ENCODE data around the gene CAPN15. TPM values are rescaled to one million over a fixed set of nuclear protein-coding genes. Genes with fewer than 3 reads are reported as not detected.

The CAPN15 gene
- total and polyA plus RNA-seq, 11 donors, result 12.0 to 35.5 (median 20.3) TPM

GRCh38 chr16:556474-557173 lies 29.1 kb downstream of the CAPN15 start:
- DNase-seq (no peak), ATAC-seq (no peak)
- Histone ChIP-seq H3K4me1 (peaks cover 0 to 23% (median 0%) of the 10 kb centered on the region in 12 donors), H3K27ac (no peak overlapping the region), H3K27me3 (peaks cover 17 to 34% (median 23%) of the 10 kb centered on the region in 9 donors), H3K36me3 (peaks cover 0 to 25% (median 11%) of the 10 kb centered on the region in 9 donors), H3K4me3 (no peak overlapping the region), H3K9me3 (no peaks in the 10 kb centered on the region)
- WGBS, 4 donors, result 80 to 84% (median 82%) methylated on average over 21 to 32 of the region's 32 CpGs
- intact Hi-C loops (cut with DNase I), result no loop called here
- no peak for TF ChIP-seq CTCF (IDR thresholded peaks at IDR 0.05)
- no peak for TF ChIP-seq POLR2A (IDR thresholded peaks at IDR 0.05)

- DNase-seq (no peak), ATAC-seq (no peak)
- WGBS, 4 donors, result 81 to 89% (median 84%) methylated on average over 21 to 23 of the region's 23 CpGs
- intact Hi-C loops (cut with DNase I), result no loop called here
- peaks cover 0 to 15% (median 2%) of the 10 kb centered on the region in 9 donors for H3K36me3 ChIP-seq
- no peaks in the 10 kb centered on the region for H3K9me3 ChIP-seq
- peaks cover 0 to 23% (median 0%) of the 10 kb centered on the region in 12 donors for H3K4me1 ChIP-seq
- no peak overlapping the region for H3K27ac ChIP-seq
- peaks cover 21 to 42% (median 27%) of the 10 kb centered on the region in 9 donors for H3K27me3 ChIP-seq
- H3K4me3 ChIP-seq, result no peak overlapping the region
- no peak for TF ChIP-seq CTCF (IDR thresholded peaks at IDR 0.05)
- TF ChIP-seq POLR2A (IDR thresholded peaks at IDR 0.05), result no peak
Measured at GRCh38 chr16:557463-558297, 30.2 kb downstream of the CAPN15 start.

- DNase-seq, result peak in 2 of 5 donors; percentile 57 to 76
- peak in 2 of 4 donors; percentile 39 to 50 for ATAC-seq
- Histone ChIP-seq H3K27me3 (peaks cover 21 to 49% (median 27%) of the 10 kb centered on the region in 9 donors), H3K4me1 (peaks cover 0 to 23% (median 0%) of the 10 kb centered on the region in 12 donors), H3K4me3 (no peak overlapping the region), H3K9me3 (no peaks in the 10 kb centered on the region), H3K27ac (no peak overlapping the region), H3K36me3 (peaks cover 0 to 9% (median 0%) of the 10 kb centered on the region in 9 donors)
- TF ChIP-seq CTCF (IDR thresholded peaks at IDR 0.05) (no peak), POLR2A (IDR thresholded peaks at IDR 0.05) (no peak)
- intact Hi-C loops (cut with DNase I), result no loop called here
- WGBS, 4 donors, result 56 to 66% (median 58%) methylated on average over 6 to 22 of the region's 22 CpGs
Measured at GRCh38 chr16:558298-559020, 30.9 kb downstream of the CAPN15 start.

Data from heart left ventricle (tissue), 16 donors.